ENCODE results near the gene EDEM3.

- no peak for TF ChIP-seq CTCF (IDR thresholded peaks at IDR 0.05)
- TF ChIP-seq POLR2A (IDR thresholded peaks at IDR 0.05) = no peak
- TF ChIP-seq EP300 (IDR thresholded peaks at IDR 0.05) = no peak
These were observed 105.2 kb downstream of the EDEM3 start for GRCh38 chr1:184649451-184649888.
